OCI-LY3 (cell line): ENCODE results near the gene MFNG.

Experiments
- H2AFZ ChIP-seq: fragments of 200-600, 300-600 bp; shearing (Covaris generic); 2 replicates; pipeline ENCODE4 v1.6.0; 2014; ENCODE audit warnings: antibody characterized with exemption, low read depth, low read length
- H3K27ac ChIP-seq: fragments of 200-600, 300-600 bp; sonication (generic); 2 replicates; pipeline ENCODE4 v1.5.1; 2014; ENCODE audit warnings: mild to moderate bottlenecking, low read length, moderate library complexity, mixed read lengths
- H3K27me3 ChIP-seq: fragments of 200-600, 300-600 bp; sonication (generic); 2 replicates; pipeline ENCODE4 v1.6.1; 2014; ENCODE audit warnings: low read depth, low read length, mixed read lengths
- H3K36me3 ChIP-seq: fragments of 200-600, 300-600 bp; sonication (generic); replicated peaks from 2 replicates; pipeline ENCODE3; 2014; ENCODE audit warnings: low read depth, low read length, mixed read lengths
- H3K4me1 ChIP-seq: fragments of 300-600, 200-600 bp; sonication (generic); 2 replicates; pipeline ENCODE4 v1.6.1; 2014; ENCODE audit warnings: low read length, mixed read lengths
- H3K4me2 ChIP-seq: fragments of 200-600, 300-600 bp; sonication (generic); 2 replicates; pipeline ENCODE4 v1.6.1; 2014; ENCODE audit warnings: low read length, mixed read lengths
- H3K4me3 ChIP-seq: fragments of 300-600, 200-600 bp; sonication (generic); 2 replicates; pipeline ENCODE4 v1.5.1; 2014; ENCODE audit warnings: antibody characterized with exemption, mild to moderate bottlenecking, low read length, moderate library complexity
- H3K79me2 ChIP-seq: fragments of 300-600, 200-600 bp; shearing (Covaris generic); 2 replicates; pipeline ENCODE4 v1.6.1; 2014; ENCODE audit warnings: mild to moderate bottlenecking, low read length, mixed read lengths
- H3K9ac ChIP-seq: fragments of 300-600, 200-600 bp; shearing (Covaris generic); 2 replicates; pipeline ENCODE4 v1.6.0; 2014; ENCODE audit warnings: mild to moderate bottlenecking, low read length, moderate library complexity
- H3K9me3 ChIP-seq: fragments of 200-600, 300-600 bp; shearing (Covaris generic); 2 replicates; pipeline ENCODE4 v1.6.1; 2014; ENCODE audit warnings: low read length, mixed read lengths; ENCODE audit not compliant: insufficient read depth
- H4K20me1 ChIP-seq: fragments of 200-600, 300-600 bp; sonication (generic); 2 replicates; pipeline ENCODE4 v1.6.1; 2016; ENCODE audit warnings: low read length, mixed read lengths; ENCODE audit not compliant: insufficient read depth
- EZH2phosphoT487 ChIP-seq: fragments of 200-600 bp; shearing (Covaris generic); IDR thresholded peaks from 2 replicates; pipeline ENCODE4 v1.6.1; 2018; ENCODE audit warnings: antibody characterized with exemption, mixed run types, low read depth
- TF ChIP-seq, protein P1 (sequence below): fragments of 200-600, 300-600 bp; sonication (generic); IDR thresholded peaks from 2 replicates; pipeline ENCODE4 v1.5.1; 2014; ENCODE audit warnings: antibody characterized with exemption, low read length, low read depth

Gene MFNG

DNA sequence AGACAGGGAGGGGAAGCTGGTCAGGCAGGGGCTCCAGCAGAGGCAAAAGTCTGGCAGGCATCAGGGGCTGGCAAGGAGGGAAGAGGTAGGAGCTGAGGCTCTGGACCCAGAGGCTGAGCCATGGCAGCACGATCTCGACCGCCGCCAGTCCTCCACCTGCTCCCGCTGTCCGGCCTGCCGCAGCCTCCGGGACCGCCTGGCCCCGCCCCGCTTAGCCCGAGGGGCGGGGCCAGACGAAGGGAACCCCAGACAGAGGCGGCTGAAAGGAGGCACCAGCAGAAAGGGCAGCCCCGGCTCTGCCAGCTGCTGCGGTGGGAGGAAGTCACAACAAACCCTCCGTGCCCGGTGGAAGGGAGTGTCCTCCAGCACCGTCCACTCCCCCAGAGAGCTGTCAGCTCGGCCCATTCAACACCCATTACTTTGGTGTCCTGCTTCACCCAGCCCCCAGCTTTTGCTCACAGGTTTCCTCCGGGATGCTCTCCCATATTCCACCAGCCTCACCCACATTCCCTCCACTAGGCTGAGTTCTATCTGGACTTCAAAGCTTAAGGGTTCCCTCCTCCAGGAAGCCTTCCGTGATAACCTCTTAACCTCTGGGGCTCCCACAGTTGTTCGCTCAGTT lies at the start of gene MFNG:
TSS of gene MFNG (minus strand) at position 161 of the 622 bp plus-strand sequence. CDS start 207 bp downstream, outside the sequence.
- Histone ChIP-seq H3K4me1 (peaks cover 31% of the 10 kb centered on the region), H2AFZ (no peak within 1 kb of the TSS), H3K27ac (peak within 1 kb of the TSS; percentile 83), H3K9me3 (no peaks in the 10 kb centered on the region), H3K36me3 (peaks cover 7% of the 10 kb centered on the region), H4K20me1 (peaks cover 20% of the 10 kb centered on the region), H3K79me2 (peaks cover 54% of the 10 kb centered on the region), H3K9ac (peak within 1 kb of the TSS; percentile 96), H3K4me3 (peak within 1 kb of the TSS; percentile 97), H3K4me2 (peak within 1 kb of the TSS; percentile 96), H3K27me3 (no peaks in the 10 kb centered on the region)
- TF ChIP-seq, protein P1, sequence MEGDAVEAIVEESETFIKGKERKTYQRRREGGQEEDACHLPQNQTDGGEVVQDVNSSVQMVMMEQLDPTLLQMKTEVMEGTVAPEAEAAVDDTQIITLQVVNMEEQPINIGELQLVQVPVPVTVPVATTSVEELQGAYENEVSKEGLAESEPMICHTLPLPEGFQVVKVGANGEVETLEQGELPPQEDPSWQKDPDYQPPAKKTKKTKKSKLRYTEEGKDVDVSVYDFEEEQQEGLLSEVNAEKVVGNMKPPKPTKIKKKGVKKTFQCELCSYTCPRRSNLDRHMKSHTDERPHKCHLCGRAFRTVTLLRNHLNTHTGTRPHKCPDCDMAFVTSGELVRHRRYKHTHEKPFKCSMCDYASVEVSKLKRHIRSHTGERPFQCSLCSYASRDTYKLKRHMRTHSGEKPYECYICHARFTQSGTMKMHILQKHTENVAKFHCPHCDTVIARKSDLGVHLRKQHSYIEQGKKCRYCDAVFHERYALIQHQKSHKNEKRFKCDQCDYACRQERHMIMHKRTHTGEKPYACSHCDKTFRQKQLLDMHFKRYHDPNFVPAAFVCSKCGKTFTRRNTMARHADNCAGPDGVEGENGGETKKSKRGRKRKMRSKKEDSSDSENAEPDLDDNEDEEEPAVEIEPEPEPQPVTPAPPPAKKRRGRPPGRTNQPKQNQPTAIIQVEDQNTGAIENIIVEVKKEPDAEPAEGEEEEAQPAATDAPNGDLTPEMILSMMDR: no peak
- no peak for TF ChIP-seq EZH2phosphoT487

DNA sequence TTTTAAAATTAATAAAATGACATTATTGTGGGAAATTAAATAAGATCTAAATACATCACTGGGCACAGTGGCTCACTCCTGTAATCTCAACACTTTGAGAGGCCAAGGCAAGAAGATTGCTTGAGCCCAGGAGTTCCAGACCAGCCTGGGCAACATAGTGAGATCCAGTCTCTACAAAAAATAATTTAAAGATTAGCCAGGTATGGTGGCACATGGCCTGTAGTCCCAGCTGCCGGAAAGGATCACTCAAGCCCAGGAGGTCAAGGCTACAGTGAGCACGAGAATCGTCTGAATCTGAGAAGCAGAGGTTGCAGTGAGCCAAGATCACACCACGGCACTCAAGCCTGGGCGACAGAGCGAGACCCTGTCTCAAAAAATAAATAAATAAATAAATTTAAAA lies 49.0 kb upstream of the MFNG start:
- Histone ChIP-seq H3K9me3 (no peaks in the 10 kb centered on the region), H3K27me3 (peaks cover 10% of the 10 kb centered on the region), H3K79me2 (no peaks in the 10 kb centered on the region), H3K9ac (no peak overlapping the region), H3K4me2 (no peak overlapping the region), H4K20me1 (no peaks in the 10 kb centered on the region), H3K36me3 (no peaks in the 10 kb centered on the region), H3K4me1 (peaks cover 47% of the 10 kb centered on the region), H3K27ac (no peak overlapping the region), H3K4me3 (no peak overlapping the region), H2AFZ (no peak overlapping the region)
- TF ChIP-seq EZH2phosphoT487: no peak
- TF ChIP-seq, protein P1: no peak

- Histone ChIP-seq H3K79me2 (no peaks in the 10 kb centered on the region), H3K4me2 (peak overlapping the region; percentile 68), H2AFZ (peak overlapping the region; percentile 24; the same call in 1 of the 2 replicates), H3K27ac (no peak overlapping the region), H3K4me1 (peaks cover 51% of the 10 kb centered on the region), H3K9ac (no peak overlapping the region), H3K4me3 (peak overlapping the region; percentile 41; the same call in 1 of the 2 replicates), H3K27me3 (peaks cover 4% of the 10 kb centered on the region), H4K20me1 (no peaks in the 10 kb centered on the region), H3K9me3 (no peaks in the 10 kb centered on the region), H3K36me3 (no peaks in the 10 kb centered on the region)
- TF ChIP-seq EZH2phosphoT487: no peak
- TF ChIP-seq, protein P1: no peak
These were observed 48.3 kb upstream of the MFNG start for GRCh38 chr22:37534445-37534844.

GRCh38 chr22:37533995-37534394 lies 47.8 kb upstream of the MFNG start:
- no peak overlapping the region for H3K9ac ChIP-seq
- no peak overlapping the region for H3K27ac ChIP-seq
- H3K4me2 ChIP-seq: peak overlapping the region; percentile 68
- H4K20me1 ChIP-seq: no peaks in the 10 kb centered on the region
- no peak for TF ChIP-seq EZH2phosphoT487
- TF ChIP-seq, protein P1: no peak
- H3K4me3 ChIP-seq: peak overlapping the region; percentile 41
- H3K79me2 ChIP-seq: no peaks in the 10 kb centered on the region
- peaks cover 4% of the 10 kb centered on the region; the same call in 1 of the 2 replicates for H3K27me3 ChIP-seq
- peak overlapping the region; percentile 24; the same call in 1 of the 2 replicates for H2AFZ ChIP-seq
- no peaks in the 10 kb centered on the region for H3K36me3 ChIP-seq
- H3K4me1 ChIP-seq: peaks cover 47% of the 10 kb centered on the region
- no peaks in the 10 kb centered on the region for H3K9me3 ChIP-seq
